ENCODE measurements around the gene KCNJ6.

DNA sequence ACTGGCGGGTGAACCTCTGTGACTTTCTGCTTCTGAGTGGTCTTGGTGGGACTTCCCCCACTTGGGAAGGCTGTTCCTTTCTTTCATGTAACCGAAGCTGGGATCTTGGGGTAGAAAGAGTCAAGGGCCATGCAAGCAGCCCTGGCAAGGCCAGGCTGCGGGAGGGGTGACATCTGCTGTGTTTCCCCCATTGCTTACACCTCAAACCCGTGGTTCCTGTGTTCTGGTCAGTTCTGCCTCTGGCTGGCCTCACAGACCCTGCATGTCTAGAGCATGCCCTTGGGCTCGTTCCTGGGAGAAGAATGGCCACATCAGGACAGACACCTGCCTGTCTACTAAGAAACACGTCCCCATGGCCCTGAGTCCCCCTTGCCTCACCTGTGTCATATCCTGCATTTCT lies 341.9 kb downstream of the KCNJ6 start:
- TF ChIP-seq, protein P1, sequence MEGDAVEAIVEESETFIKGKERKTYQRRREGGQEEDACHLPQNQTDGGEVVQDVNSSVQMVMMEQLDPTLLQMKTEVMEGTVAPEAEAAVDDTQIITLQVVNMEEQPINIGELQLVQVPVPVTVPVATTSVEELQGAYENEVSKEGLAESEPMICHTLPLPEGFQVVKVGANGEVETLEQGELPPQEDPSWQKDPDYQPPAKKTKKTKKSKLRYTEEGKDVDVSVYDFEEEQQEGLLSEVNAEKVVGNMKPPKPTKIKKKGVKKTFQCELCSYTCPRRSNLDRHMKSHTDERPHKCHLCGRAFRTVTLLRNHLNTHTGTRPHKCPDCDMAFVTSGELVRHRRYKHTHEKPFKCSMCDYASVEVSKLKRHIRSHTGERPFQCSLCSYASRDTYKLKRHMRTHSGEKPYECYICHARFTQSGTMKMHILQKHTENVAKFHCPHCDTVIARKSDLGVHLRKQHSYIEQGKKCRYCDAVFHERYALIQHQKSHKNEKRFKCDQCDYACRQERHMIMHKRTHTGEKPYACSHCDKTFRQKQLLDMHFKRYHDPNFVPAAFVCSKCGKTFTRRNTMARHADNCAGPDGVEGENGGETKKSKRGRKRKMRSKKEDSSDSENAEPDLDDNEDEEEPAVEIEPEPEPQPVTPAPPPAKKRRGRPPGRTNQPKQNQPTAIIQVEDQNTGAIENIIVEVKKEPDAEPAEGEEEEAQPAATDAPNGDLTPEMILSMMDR (IDR thresholded peaks at IDR 0.05; ENCODE audit: low read depth, low read length) = no peak
- TF ChIP-seq POLR2A (IDR thresholded peaks at IDR 0.05; ENCODE audit: extremely low read depth, insufficient read length) = no peak
